Keratinocyte (primary cell): ENCODE results near the gene SLC41A3. TPM values are rescaled to one million over a fixed set of nuclear protein-coding genes. Genes with fewer than 3 reads are reported as not detected.

ENCODE experiments used
- DNase-seq: peaks from one replicate; pipeline ENCODE4 v3.0.0-alpha.2; 2011; ENCODE audit warnings: low read depth, missing footprints, low spot score
- FAIRE-seq: peaks from 2 replicates; lab custom pipeline; 2011; peaks lifted over from hg19 to GRCh38; lab: Jason Lieb, UNC
- H2AFZ ChIP-seq: 2 replicates; pipeline ENCODE4 v1.6.0; 2012; ENCODE audit warnings: low read length, control low read depth, inconsistent platforms; ENCODE audit not compliant: control insufficient read depth
- H3K27ac ChIP-seq: 2 replicates; pipeline ENCODE4 v1.5.1; 2011; ENCODE audit warnings: low read length; ENCODE audit not compliant: control insufficient read depth, insufficient read depth
- H3K27me3 ChIP-seq: 3 replicates; pipeline ENCODE4 v1.6.0; 2011; ENCODE audit warnings: low read length; ENCODE audit not compliant: control insufficient read depth, insufficient read depth; ENCODE audit errors: extremely low read depth
- H3K36me3 ChIP-seq, 2 experiments: 2 replicates in 1 of 2; 3 replicates in 1 of 2; pipeline ENCODE4 v1.5.1; 2011; ENCODE audit warnings: low read length in 2 of 2, mild to moderate bottlenecking in 1 of 2; ENCODE audit not compliant: control insufficient read depth in 2 of 2, insufficient read depth in 2 of 2; ENCODE audit errors: extremely low read depth in 1 of 2
- H3K4me1 ChIP-seq: 3 replicates; pipeline ENCODE4 v1.5.1; 2011; ENCODE audit warnings: low read length; ENCODE audit not compliant: control insufficient read depth, insufficient read depth; ENCODE audit errors: extremely low read depth
- H3K4me2 ChIP-seq: 3 replicates; pipeline ENCODE4 v1.6.0; 2011; ENCODE audit warnings: low read depth, low read length; ENCODE audit not compliant: control insufficient read depth, insufficient read depth; ENCODE audit errors: extremely low read depth
- H3K4me3 ChIP-seq, 3 experiments: fragments of 200-600 bp in 1 of 3; sonication (generic) in 1 of 3; 2 replicates in 2 of 3; 3 replicates in 1 of 3; pipeline ENCODE4 v1.5.1; 2011 to 2016; ENCODE audit warnings: low read length in 3 of 3, mild to moderate bottlenecking in 3 of 3, control low read depth in 2 of 3, inconsistent platforms in 1 of 3, low read depth in 1 of 3, mixed read lengths in 1 of 3, mixed run types in 1 of 3, moderate library complexity in 1 of 3; ENCODE audit not compliant: control insufficient read depth in 2 of 3, insufficient read depth in 2 of 3; ENCODE audit errors: extremely low read depth in 1 of 3
- H3K79me2 ChIP-seq: 2 replicates; pipeline ENCODE4 v1.6.0; 2012; ENCODE audit warnings: low read length; ENCODE audit not compliant: control insufficient read depth, insufficient read depth
- H3K9ac ChIP-seq: 3 replicates; pipeline ENCODE4 v1.6.0; 2011; ENCODE audit warnings: low read length; ENCODE audit not compliant: control insufficient read depth, insufficient read depth; ENCODE audit errors: extremely low read depth
- H3K9me1 ChIP-seq: 3 replicates; pipeline ENCODE4 v1.6.0; 2011; ENCODE audit warnings: low read length; ENCODE audit not compliant: control insufficient read depth, insufficient read depth; ENCODE audit errors: extremely low read depth
- H3K9me3 ChIP-seq: 2 replicates; pipeline ENCODE4 v1.5.1; 2012; ENCODE audit warnings: low read depth, low read length; ENCODE audit not compliant: control insufficient read depth
- H4K20me1 ChIP-seq: 3 replicates; pipeline ENCODE4 v1.6.0; 2011; ENCODE audit warnings: low read length; ENCODE audit not compliant: control insufficient read depth, insufficient read depth; ENCODE audit errors: extremely low read depth
- EZH2 ChIP-seq: IDR thresholded peaks from one replicate; pipeline ENCODE4 v1.6.1; 2012; ENCODE audit warnings: inconsistent platforms, mild to moderate bottlenecking, low read length, moderate library complexity
- dilution Hi-C: fragments of 300-500 bp; cut with MboI; formaldehyde crosslinking; loops from one replicate; pipeline ENCODE4 v1.7.0; 2020; ENCODE audit warnings: low sequenced_read_pairs; ENCODE audit not compliant: extremely low pct_ligation_motif_present
- polyA plus RNA-seq, 5 experiments: library from polyadenylated mRNA; depleted of rRNA in 3 of 5; stranded (reverse) in 3 of 5; stranded (forward) in 1 of 5; unstranded in 1 of 5; fragments of >200 nt; gene quantifications; 1 replicate in 1 of 5; 2 replicates in 3 of 5; 3 replicates in 1 of 5; pipeline versions ENCODE4 v1.2.1 to v1.2.3, GENCODE V29; 2011 to 2012; ENCODE audit warnings: missing spikeins in 2 of 5, low read depth in 1 of 5, low replicate concordance in 1 of 5
- TF ChIP-seq, protein P1 (sequence below), 3 experiments: IDR thresholded peaks in 1 of 3; conservative IDR thresholded peaks in 1 of 3; optimal IDR thresholded peaks in 1 of 3; 2 replicates in 2 of 3; 3 replicates in 1 of 3; pipeline versions ENCODE3 to v1.5.1; 2011; ENCODE audit warnings: low read length in 3 of 3, mild to moderate bottlenecking in 3 of 3, moderate library complexity in 2 of 3, control low read depth in 1 of 3, inconsistent platforms in 1 of 3; ENCODE audit not compliant: insufficient read depth in 2 of 3; ENCODE audit errors: extremely low read depth in 1 of 3

The SLC41A3 gene
- polyA plus RNA-seq, 1 donor (not counting 4 experiments of a cell fraction or from before 2014, with no cell fraction given), result 30.2 TPM

DNA sequence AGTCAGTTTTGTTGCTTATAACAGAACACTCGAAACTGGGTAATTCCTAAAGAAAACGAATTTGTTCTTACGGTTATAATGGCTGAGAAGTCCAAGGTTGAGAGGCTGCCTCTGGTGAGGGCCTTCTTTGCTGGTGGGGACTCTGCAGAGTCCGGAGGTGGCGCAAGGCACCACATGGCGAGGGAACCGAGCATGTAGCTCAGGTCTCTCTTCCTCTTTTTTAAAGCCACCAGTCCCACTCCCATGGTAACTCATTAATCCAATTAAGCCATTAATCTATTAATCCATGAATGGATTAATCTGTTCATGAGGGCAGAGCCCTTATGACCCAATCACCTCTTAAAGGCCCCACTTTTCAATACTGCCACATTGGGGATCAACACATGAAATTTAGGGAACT is 64.9 kb downstream of the SLC41A3 start:
- Histone ChIP-seq H3K79me2 (no peaks in the 10 kb centered on the region), H3K27ac (no peak overlapping the region), H4K20me1 (no peaks in the 10 kb centered on the region), H3K9me3 (no peaks in the 10 kb centered on the region), H3K36me3 (peaks cover 2 to 4% of the 10 kb centered on the region in 2 experiments), H3K4me2 (no peak overlapping the region), H3K9ac (no peak overlapping the region), H3K4me1 (peaks cover 3% of the 10 kb centered on the region), H3K9me1 (no peaks in the 10 kb centered on the region), H3K27me3 (no peaks in the 10 kb centered on the region), H2AFZ (no peak overlapping the region), H3K4me3 (no peak overlapping the region)
- no peak for FAIRE-seq
- no peak for DNase-seq
- TF ChIP-seq EZH2, result no peak
- TF ChIP-seq, protein P1, sequence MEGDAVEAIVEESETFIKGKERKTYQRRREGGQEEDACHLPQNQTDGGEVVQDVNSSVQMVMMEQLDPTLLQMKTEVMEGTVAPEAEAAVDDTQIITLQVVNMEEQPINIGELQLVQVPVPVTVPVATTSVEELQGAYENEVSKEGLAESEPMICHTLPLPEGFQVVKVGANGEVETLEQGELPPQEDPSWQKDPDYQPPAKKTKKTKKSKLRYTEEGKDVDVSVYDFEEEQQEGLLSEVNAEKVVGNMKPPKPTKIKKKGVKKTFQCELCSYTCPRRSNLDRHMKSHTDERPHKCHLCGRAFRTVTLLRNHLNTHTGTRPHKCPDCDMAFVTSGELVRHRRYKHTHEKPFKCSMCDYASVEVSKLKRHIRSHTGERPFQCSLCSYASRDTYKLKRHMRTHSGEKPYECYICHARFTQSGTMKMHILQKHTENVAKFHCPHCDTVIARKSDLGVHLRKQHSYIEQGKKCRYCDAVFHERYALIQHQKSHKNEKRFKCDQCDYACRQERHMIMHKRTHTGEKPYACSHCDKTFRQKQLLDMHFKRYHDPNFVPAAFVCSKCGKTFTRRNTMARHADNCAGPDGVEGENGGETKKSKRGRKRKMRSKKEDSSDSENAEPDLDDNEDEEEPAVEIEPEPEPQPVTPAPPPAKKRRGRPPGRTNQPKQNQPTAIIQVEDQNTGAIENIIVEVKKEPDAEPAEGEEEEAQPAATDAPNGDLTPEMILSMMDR (optimal IDR thresholded peaks at IDR 0.05 in 1 of 3, IDR thresholded peaks at IDR 0.05 in 1 of 3, conservative IDR thresholded peaks at IDR 0.05 in 1 of 3; ENCODE audit: extremely low read depth in 1 of 3, insufficient read depth in 2 of 3, low read length in 3 of 3), result no peak
- dilution Hi-C loops, result no loop called here

DNA sequence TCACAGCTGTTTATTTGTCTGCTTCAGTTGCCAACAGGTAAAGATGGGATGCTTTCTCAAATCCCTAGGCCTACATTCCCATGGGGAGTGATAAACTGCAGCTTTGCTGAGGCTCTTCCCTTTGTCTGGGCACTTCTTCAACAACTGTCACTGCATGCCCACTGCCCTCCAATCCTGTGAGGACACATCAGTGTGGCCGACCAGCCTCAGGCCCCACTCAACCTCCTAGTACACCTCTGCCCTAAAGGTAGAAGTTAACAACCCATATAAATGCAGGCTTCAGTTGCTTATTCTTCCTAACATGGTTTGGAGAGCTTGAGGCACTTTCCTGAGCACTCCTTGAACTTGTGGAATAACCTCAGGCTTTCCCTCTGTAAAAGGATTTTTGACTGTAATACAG is 65.4 kb downstream of the SLC41A3 start:
- dilution Hi-C loops, result no loop called here
- H3K9me1 ChIP-seq, result no peaks in the 10 kb centered on the region
- FAIRE-seq (no peak), DNase-seq (no peak)
- no peaks in the 10 kb centered on the region for H3K79me2 ChIP-seq
- H3K27ac ChIP-seq, result no peak overlapping the region
- H3K9me3 ChIP-seq, result no peaks in the 10 kb centered on the region
- H3K9ac ChIP-seq, result no peak overlapping the region
- peaks cover 2 to 4% of the 10 kb centered on the region in 2 experiments for H3K36me3 ChIP-seq
- no peak overlapping the region for H3K4me2 ChIP-seq
- H3K27me3 ChIP-seq, result no peaks in the 10 kb centered on the region
- no peak overlapping the region for H2AFZ ChIP-seq
- no peak overlapping the region for H3K4me3 ChIP-seq
- TF ChIP-seq, protein P1 (optimal IDR thresholded peaks at IDR 0.05 in 1 of 3, IDR thresholded peaks at IDR 0.05 in 1 of 3, conservative IDR thresholded peaks at IDR 0.05 in 1 of 3; ENCODE audit: extremely low read depth in 1 of 3, insufficient read depth in 2 of 3, low read length in 3 of 3), result no peak
- no peak for TF ChIP-seq EZH2
- peaks cover 3% of the 10 kb centered on the region for H3K4me1 ChIP-seq
- H4K20me1 ChIP-seq, result no peaks in the 10 kb centered on the region
